Muscle layer of colon (tissue), 2 donors: ENCODE data around the gene KIAA0232.
A peak's percentile ranks its signal among the peaks of the same experiment; 100 is the strongest.
"Not testable (repeated sequence)": the region's sequence is repeated elsewhere in the genome, so short reads cannot be mapped to it uniquely, and the experiment has no call there.

ENCODE experiments used
- H3K27ac ChIP-seq: one replicate; pipeline ENCODE4 v1.7.0; 2013; ENCODE audit warnings: low read depth, mild to moderate bottlenecking, low read length, moderate library complexity
- H3K27me3 ChIP-seq, 2 donors: one replicate each; pipeline ENCODE4 v1.7.0; 2013; ENCODE audit warnings: low read length in 2 of 2, mild to moderate bottlenecking in 2 of 2; ENCODE audit not compliant: insufficient read depth in 2 of 2, control insufficient read depth in 1 of 2
- H3K36me3 ChIP-seq: one replicate; pipeline ENCODE4 v1.7.0; 2013; ENCODE audit warnings: mild to moderate bottlenecking, low read length; ENCODE audit not compliant: insufficient read depth
- H3K4me1 ChIP-seq: one replicate; pipeline ENCODE4 v1.7.0; 2013; ENCODE audit warnings: mild to moderate bottlenecking, low read length; ENCODE audit not compliant: insufficient read depth
- H3K4me3 ChIP-seq, 2 donors: one replicate each; pipeline ENCODE4 v1.7.0; 2013; ENCODE audit warnings: low read length in 2 of 2, low read depth in 1 of 2, mild to moderate bottlenecking in 1 of 2, moderate library complexity in 1 of 2
- H3K9ac ChIP-seq: one replicate; pipeline ENCODE4 v1.7.0; 2013; ENCODE audit warnings: low read length
- H3K9me3 ChIP-seq: one replicate; pipeline ENCODE4 v1.7.0; 2013; ENCODE audit warnings: mild to moderate bottlenecking, low read length
- donor health status: abdominal sarcoma.
- donor health status: Adenocarcinoma of cecum.

KIAA0232 gene

DNA sequence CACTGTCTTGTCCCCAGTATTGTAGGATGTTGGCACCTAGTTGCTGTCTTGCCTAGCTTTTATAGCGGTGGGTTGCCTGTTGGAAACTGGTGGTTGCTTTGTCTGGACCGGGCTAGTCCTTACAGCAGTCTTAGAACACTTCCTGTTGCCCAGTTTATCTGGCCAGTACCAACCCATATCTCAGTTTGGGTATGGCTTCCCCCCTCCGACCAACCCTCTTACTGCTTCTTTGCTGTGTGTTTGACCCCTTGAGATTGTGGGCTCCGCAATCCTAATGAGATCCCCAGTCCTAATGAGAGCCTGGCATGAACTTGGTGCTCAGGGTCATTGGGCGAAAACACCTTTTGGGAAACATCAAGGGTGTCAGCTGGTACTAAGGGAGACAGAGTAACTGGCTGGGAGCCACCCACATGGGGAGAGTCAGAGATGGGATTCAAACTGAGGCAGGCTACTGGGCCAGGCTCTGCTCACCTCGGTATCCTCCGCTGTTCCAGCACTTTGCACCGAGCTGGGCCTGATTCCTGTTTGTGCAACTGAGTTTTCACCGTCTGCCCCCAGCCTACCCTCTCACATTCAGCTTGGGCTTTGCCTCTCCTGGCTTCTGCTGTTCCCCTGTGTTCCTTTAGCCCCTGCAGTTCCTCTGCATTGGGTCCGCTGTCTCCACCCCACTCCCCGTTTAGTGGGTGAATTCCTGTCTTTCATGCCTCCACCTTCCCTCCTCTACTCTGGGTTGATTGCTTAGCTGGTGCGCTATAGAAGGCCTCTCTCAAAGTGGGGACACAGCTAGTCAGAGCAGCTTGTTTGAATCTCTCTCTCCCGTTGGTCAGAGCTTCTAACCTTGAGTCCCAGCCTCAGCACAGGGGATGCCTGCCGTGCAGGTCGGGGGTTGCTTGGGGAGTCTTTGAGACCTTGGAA, 128.7 kb downstream of the KIAA0232 start:
- no peak overlapping the region for H3K27ac ChIP-seq
- H3K4me1 ChIP-seq: peaks cover 29% of the 10 kb centered on the region
- H3K27me3 ChIP-seq: peaks cover under 1 to 2% of the 10 kb centered on the region in 2 donors
- H3K36me3 ChIP-seq: no peaks in the 10 kb centered on the region
- no peak overlapping the region for H3K9ac ChIP-seq
- H3K9me3 ChIP-seq: no peaks in the 10 kb centered on the region
- H3K4me3 ChIP-seq: peak overlapping the region; percentile 39 to 76

DNA sequence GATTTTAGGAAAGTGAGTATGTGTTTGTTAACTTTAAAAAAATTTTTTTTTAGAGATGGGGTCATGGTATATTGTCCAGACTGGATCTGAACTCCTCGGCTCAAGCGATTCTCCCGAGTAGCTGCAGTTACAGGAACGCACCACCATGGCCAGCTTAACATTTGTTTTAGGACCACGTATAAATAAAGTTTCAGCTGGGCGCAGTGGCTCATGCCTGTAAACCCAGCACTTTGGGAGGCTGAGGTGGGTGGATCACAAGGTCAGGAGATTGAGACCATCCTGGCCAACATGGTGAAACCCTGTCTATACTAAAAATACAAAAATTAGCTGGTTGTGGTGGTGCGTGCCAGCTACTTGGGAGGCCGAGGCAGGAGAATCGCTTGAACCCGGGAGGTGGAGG, 129.4 kb downstream of the KIAA0232 start:
- not testable (repeated sequence) for H3K9ac ChIP-seq, H3K4me3 ChIP-seq, H3K27ac ChIP-seq

GRCh38 chr4:6912441-6912840, 129.9 kb downstream of the KIAA0232 start:
- no peaks in the 10 kb centered on the region for H3K36me3 ChIP-seq
- no peaks in the 10 kb centered on the region for H3K27me3 ChIP-seq
- H3K4me3 ChIP-seq: no peak overlapping the region
- no peak overlapping the region for H3K27ac ChIP-seq
- no peaks in the 10 kb centered on the region for H3K9me3 ChIP-seq
- H3K4me1 ChIP-seq: peaks cover 41% of the 10 kb centered on the region
- H3K9ac ChIP-seq: no peak overlapping the region

More for the DNA sequence above, 129.4 kb downstream of the KIAA0232 start:
- not testable (repeated sequence) for H3K36me3 ChIP-seq, H3K27me3 ChIP-seq, H3K9me3 ChIP-seq
- peaks cover 36% of the 10 kb centered on the region for H3K4me1 ChIP-seq

- no peak overlapping the region for H3K27ac ChIP-seq
- H3K4me1 ChIP-seq: peaks cover 37% of the 10 kb centered on the region
- H3K9ac ChIP-seq: no peak overlapping the region
- no peaks in the 10 kb centered on the region for H3K9me3 ChIP-seq
- H3K27me3 ChIP-seq: no peaks in the 10 kb centered on the region
- H3K36me3 ChIP-seq: no peaks in the 10 kb centered on the region
- H3K4me3 ChIP-seq: no peak overlapping the region
These were observed 130.9 kb downstream of the KIAA0232 start for GRCh38 chr4:6913350-6913905.

DNA sequence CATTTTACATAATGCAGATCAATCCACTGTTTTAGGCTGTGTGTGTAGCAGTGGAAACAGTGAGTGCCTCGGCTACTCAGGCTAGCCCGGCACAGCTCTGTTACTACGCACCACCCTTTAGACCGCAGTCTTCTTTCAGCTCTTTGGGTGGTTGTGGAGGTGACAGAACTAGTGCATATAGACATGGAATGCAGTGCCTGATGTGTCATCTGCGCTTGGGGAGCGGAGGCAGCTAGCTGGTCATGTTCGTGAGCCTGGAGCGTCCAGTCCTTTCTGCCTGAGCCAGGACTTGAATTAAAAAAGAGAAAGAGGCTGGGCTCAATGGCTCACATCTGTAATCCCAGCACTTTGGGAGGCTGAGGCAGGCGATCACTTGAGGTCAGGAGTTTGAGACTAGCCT, 131.9 kb downstream of the KIAA0232 start:
- H3K27ac ChIP-seq: no peak overlapping the region
- no peaks in the 10 kb centered on the region for H3K9me3 ChIP-seq
- no peaks in the 10 kb centered on the region for H3K36me3 ChIP-seq
- no peak overlapping the region for H3K9ac ChIP-seq
- H3K4me3 ChIP-seq: no peak overlapping the region
- peaks cover 32% of the 10 kb centered on the region for H3K4me1 ChIP-seq
- no peaks in the 10 kb centered on the region for H3K27me3 ChIP-seq

- Histone ChIP-seq H3K27ac (no peak overlapping the region), H3K36me3 (no peaks in the 10 kb centered on the region), H3K4me1 (peaks cover 30% of the 10 kb centered on the region), H3K4me3 (no peak overlapping the region), H3K27me3 (no peaks in the 10 kb centered on the region), H3K9me3 (no peaks in the 10 kb centered on the region), H3K9ac (no peak overlapping the region)
These were observed 132.8 kb downstream of the KIAA0232 start for GRCh38 chr4:6915041-6916005.

DNA sequence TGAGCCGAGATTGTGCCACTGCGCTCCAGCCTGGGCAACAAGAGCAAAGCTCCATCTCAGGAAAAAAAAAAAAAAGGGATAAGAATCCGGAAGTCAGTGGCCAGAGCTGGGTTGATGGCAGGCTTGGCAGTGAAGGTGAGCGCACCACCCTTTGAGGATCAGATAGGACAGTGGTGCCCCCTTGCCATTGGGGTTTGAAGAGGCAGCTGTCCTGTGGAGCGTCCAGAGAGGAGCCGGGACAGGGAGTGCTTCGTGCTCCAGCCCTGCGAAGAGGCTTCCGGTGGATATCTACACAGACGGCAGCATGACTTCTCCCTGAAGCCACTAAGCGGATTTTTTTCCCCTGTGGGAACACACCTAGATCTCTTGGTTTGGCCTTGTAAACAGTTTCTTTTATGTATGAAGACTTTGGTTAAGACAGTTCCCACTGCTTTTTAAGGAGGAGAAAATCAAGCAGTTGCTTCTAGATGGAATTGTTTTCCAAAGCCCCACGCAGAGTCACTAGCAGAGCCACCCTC, 133.6 kb downstream of the KIAA0232 start:
- H3K36me3 ChIP-seq: no peaks in the 10 kb centered on the region
- H3K9ac ChIP-seq: no peak overlapping the region
- H3K4me3 ChIP-seq: no peak overlapping the region
- peaks cover 22% of the 10 kb centered on the region for H3K4me1 ChIP-seq
- H3K9me3 ChIP-seq: no peaks in the 10 kb centered on the region
- H3K27ac ChIP-seq: no peak overlapping the region
- no peaks in the 10 kb centered on the region for H3K27me3 ChIP-seq

DNA sequence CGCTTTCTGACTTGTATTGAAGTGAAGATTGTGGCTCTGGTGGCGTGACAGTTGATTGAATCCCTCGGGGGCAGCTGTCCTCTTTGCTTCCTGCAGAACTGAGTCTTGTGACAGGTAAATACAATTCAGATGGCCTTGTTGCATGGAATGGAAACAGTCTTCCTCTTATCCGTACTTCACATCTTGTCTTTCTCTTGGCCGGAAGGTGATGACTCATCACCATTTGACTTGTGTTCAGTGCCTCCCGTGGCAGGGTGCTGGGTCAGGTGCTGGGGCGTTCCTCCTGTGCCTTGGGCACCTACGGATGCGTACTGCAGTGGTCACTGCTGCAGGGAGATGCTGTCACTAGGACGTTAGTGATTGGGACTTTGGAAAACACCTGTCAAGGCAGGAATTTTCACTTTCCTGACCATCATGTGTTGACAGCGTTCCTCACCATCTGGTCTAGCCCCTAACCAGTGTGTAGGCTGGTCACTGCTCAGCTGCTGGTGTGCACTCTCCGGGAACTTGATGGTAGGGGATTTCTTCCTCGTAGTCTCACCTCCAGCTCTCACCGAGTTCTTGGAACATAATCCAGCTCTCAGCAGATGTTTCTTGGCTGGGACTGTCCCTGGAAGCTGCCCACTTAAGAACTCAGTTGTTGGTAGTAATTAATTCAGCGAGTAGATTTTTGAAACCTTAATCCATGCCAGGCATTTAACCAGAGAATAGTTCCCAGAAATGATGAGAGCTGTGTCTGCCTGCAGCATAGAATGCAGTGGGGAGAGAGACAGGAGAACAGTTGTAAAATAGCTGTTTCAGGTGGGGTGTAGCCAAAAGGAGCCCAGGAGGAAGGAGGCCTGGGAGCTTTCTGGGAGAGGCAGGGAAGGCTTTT, 134.3 kb downstream of the KIAA0232 start:
- Histone ChIP-seq H3K9me3 (no peaks in the 10 kb centered on the region), H3K4me1 (peaks cover 18% of the 10 kb centered on the region), H3K4me3 (peak overlapping the region in 1 of 2 donors; percentile 14), H3K27me3 (no peaks in the 10 kb centered on the region), H3K27ac (peak overlapping the region; percentile 72), H3K9ac (peak overlapping the region; percentile 9), H3K36me3 (no peaks in the 10 kb centered on the region)

- peak overlapping the region; percentile 9 for H3K9ac ChIP-seq
- peak overlapping the region; percentile 72 for H3K27ac ChIP-seq
- H3K27me3 ChIP-seq: no peaks in the 10 kb centered on the region
- peaks cover 18% of the 10 kb centered on the region for H3K4me1 ChIP-seq
- peak overlapping the region in 1 of 2 donors; percentile 14 for H3K4me3 ChIP-seq
- H3K9me3 ChIP-seq: no peaks in the 10 kb centered on the region
- no peaks in the 10 kb centered on the region for H3K36me3 ChIP-seq
These were observed 135.1 kb downstream of the KIAA0232 start for GRCh38 chr4:6917461-6918271.

GRCh38 chr4:6918338-6918737, 135.8 kb downstream of the KIAA0232 start:
- no peaks in the 10 kb centered on the region for H3K9me3 ChIP-seq
- no peaks in the 10 kb centered on the region for H3K27me3 ChIP-seq
- peaks cover 18% of the 10 kb centered on the region for H3K4me1 ChIP-seq
- H3K36me3 ChIP-seq: peaks cover under 1% of the 10 kb centered on the region
- H3K9ac ChIP-seq: no peak overlapping the region
- peak overlapping the region; percentile 15 for H3K27ac ChIP-seq
- no peak overlapping the region for H3K4me3 ChIP-seq
